ENCODE data around the gene LHFPL4.

DNA sequence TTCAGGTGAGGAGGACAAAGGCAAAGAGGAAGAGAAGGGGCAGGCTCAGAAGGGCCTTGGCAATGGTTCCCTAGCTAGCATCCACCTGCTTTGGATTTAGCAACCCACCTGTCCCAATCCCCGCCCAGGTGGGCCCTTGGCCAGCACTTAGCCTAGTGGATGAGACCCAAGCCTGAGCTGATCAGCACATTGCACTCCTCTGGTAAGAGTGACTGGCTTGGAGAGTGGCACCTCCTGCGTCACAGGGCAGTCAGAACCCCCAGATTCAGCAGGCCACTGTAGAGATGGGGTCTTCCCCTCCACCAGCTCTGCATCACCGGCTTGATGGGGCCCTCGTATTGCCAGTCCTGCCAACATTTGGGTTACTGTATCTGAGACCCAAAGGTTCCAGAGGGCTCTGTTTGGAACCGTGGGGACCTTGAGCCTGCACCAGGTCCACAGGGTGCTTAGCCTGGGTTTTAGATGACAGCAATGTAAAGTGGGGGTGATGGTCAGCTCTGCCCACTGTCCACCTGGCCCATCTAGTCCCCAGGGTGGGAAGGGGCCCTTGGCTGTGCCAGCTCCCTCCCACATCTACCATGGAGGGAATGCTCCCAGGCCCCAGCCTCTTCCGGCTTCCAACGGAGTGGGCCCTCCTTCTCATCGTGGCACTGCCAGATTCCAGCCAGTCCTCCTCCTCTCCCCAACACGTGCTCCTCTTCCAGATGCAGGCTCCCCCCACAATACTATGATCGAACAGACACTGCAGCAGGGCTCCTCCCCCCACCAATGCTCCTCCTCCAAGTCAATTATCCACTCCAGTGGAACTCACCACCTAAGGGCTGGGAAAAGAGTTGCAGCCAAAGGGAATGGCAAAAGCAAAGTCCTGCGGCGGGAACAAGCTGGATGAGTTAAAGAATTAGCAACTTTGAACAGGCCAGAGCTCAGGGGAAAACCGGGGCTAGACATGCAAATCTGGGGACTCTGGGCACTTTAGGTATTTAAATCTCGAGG lies 45.7 kb downstream of the LHFPL4 start:
- TF ChIP-seq CTCF (IDR thresholded peaks at IDR 0.05; ENCODE audit: low read depth, low read length, missing input control) = no peak
- TF ChIP-seq MAX (IDR thresholded peaks at IDR 0.05) = no peak
- no peak for TF ChIP-seq EGR1 (IDR thresholded peaks at IDR 0.05; ENCODE audit: low read depth in 2 of 2)

Data from liver (tissue), 3 donors.